Right lobe of liver (tissue), 6 donors: Measurements from ENCODE around the gene RELA. TPM values are rescaled to one million over a fixed set of nuclear protein-coding genes. Genes with fewer than 3 reads are reported as not detected.
A peak's percentile ranks its signal among the peaks of the same experiment; 100 is the strongest.

Source experiments
- ATAC-seq, 4 donors: fragments of 200-7000 bp; cut with Tn5 transposase; one replicate each; pipeline ENCODE4 v1.9.1; 2020; ENCODE audit warnings: mild to moderate bottlenecking in 4 of 4, moderate library complexity in 4 of 4
- DNase-seq, 3 donors: peaks; one replicate each; pipeline ENCODE4 v3.0.0-alpha.2; 2020
- H3K27ac ChIP-seq, 3 donors: fragments of 200-600 bp; one replicate each; pipeline ENCODE4 v1.8.0; 2022
- H3K27me3 ChIP-seq, 2 donors: fragments of 200-600 bp; one replicate each; pipeline ENCODE4 v1.8.0; 2022
- H3K36me3 ChIP-seq, 4 donors: fragments of 200-600 bp; sonication (generic) in 1 of 4; one replicate each; pipeline versions ENCODE4 v1.5.1 to v1.8.0; 2017 to 2022; ENCODE audit warnings: control low read depth in 1 of 4
- H3K4me1 ChIP-seq, 4 donors: fragments of 200-600 bp; sonication (generic) in 1 of 4; one replicate each; pipeline versions ENCODE4 v1.5.1 to v1.8.0; 2017 to 2022; ENCODE audit warnings: control low read depth in 1 of 4
- H3K4me3 ChIP-seq, 3 donors: fragments of 200-600 bp; one replicate each; pipeline ENCODE4 v1.8.0; 2022
- H3K9me3 ChIP-seq, 4 donors: fragments of 200-600 bp; sonication (generic) in 1 of 4; one replicate each; pipeline versions ENCODE4 v1.5.1 to v1.8.0; 2017 to 2022; ENCODE audit warnings: control low read depth in 1 of 4
- CTCF ChIP-seq, 4 donors: fragments of 200-600 bp in 3 of 4; fragments of 450-650 bp in 1 of 4; IDR thresholded peaks; one replicate each; pipeline versions ENCODE4 v1.5.1 to v1.8.0; 2016 to 2022; ENCODE audit warnings: antibody characterized with exemption in 4 of 4, mild to moderate bottlenecking in 2 of 4
- POLR2A ChIP-seq: fragments of 450-650 bp; IDR thresholded peaks from one replicate; pipeline ENCODE4 v1.6.1; 2017; ENCODE audit warnings: antibody characterized with exemption, mild to moderate bottlenecking
- WGBS: methylation state at CpG from one replicate; pipeline ENCODE4 v1.1.6; 2018; ENCODE audit warnings: low coverage, low lambda C conversion rate; ENCODE audit not compliant: insufficient coverage; ENCODE audit errors: missing lambda C conversion rate; 5-methylcytosine and 5-hydroxymethylcytosine counted together
- intact Hi-C, 2 donors: fragments of 100-400 bp; cut with DNase I; formaldehyde crosslinking; loops; one replicate each; pipeline versions ENCODE4 v1.11.2 to v1.14.1; 2022
- total RNA-seq, 6 experiments: library from RNA; depleted of rRNA in 2 of 6; stranded (reverse); fragments of >200 nt in 2 of 6; fragmentation: NEBNext Ultra II Directional in 3 of 6; extraction: Animal tissue kit (Norgen Biotek cat#: 25700) in 3 of 6; gene quantifications; one replicate each; pipeline versions ENCODE4 v1.1.0 to v1.2.4, GENCODE V29; 2016 to 2023
- donor health status: DM: no; HTN: yes; CAD: no.
- donor health status: DM: no; HTN: no; CAD: no.
- donor health status: DM: no; HTN: no; CAD: no.
- donor health status: DM: no; HTN: yes; CAD: no.
- donor health status: DM: no; HTN: yes; CAD: no.

Gene RELA
- total RNA-seq, 6 experiments from 2014 or later = 27.8 to 51.1 (median 41.9) TPM

- ATAC-seq (no peak), DNase-seq (no peak)
- Histone ChIP-seq H3K27me3 (no peaks in the 10 kb centered on the region), H3K9me3 (no peaks in the 10 kb centered on the region), H3K36me3 (peaks cover 0 to 56% (median 15%) of the 10 kb centered on the region in 4 donors), H3K27ac (no peak overlapping the region), H3K4me1 (peaks cover 0 to 10% (median 4%) of the 10 kb centered on the region in 4 donors), H3K4me3 (no peak overlapping the region)
- 100% methylated on average over 2 of the region's 14 CpGs for WGBS
- intact Hi-C loops = loop anchor here (10.0 kb wide), 3 partner anchors 75 to 195 kb away; no protein-coding TSS in a partner anchor
- no peak for TF ChIP-seq CTCF (IDR thresholded peaks at IDR 0.05)
Measured at GRCh38 chr11:65629579-65629978, 33.1 kb downstream of the RELA start.

GRCh38 chr11:65627202-65627601, 35.5 kb downstream of the RELA start:
- intact Hi-C loops = loop anchor here (10.0 kb wide), 3 partner anchors 78 to 198 kb away; no protein-coding TSS in a partner anchor
- DNase-seq (no peak), ATAC-seq (no peak)

GRCh38 chr11:65625628-65626342, 36.9 kb downstream of the RELA start:
- no peaks in the 10 kb centered on the region for H3K27me3 ChIP-seq
- TF ChIP-seq CTCF (IDR thresholded peaks at IDR 0.05) (peak; percentile 68 to 77 (median 70)), POLR2A (no peak)
- WGBS = 5% methylated on average over 3 of the region's 30 CpGs
- no peaks in the 10 kb centered on the region for H3K4me1 ChIP-seq
- DNase-seq = peak in 2 of 3 donors; percentile 63 to 76
- H3K36me3 ChIP-seq = peaks cover 0 to 62% (median 14%) of the 10 kb centered on the region in 4 donors
- no peak overlapping the region for H3K4me3 ChIP-seq
- H3K27ac ChIP-seq = no peak overlapping the region
- intact Hi-C loops = loop anchor here (10.0 kb wide), 3 partner anchors 79 to 199 kb away; no protein-coding TSS in a partner anchor
- ATAC-seq = peak; percentile 80 to 91 (median 87)
- H3K9me3 ChIP-seq = no peaks in the 10 kb centered on the region

More at GRCh38 chr11:65627202-65627601, 35.5 kb downstream of the RELA start:
- no peak overlapping the region for H3K4me3 ChIP-seq
- H3K27ac ChIP-seq = no peak overlapping the region
- peaks cover 0 to 64% (median 14%) of the 10 kb centered on the region in 4 donors for H3K36me3 ChIP-seq
- WGBS = 89% methylated on average over 4 of the region's 13 CpGs
- H3K4me1 ChIP-seq = no peaks in the 10 kb centered on the region
- H3K9me3 ChIP-seq = no peaks in the 10 kb centered on the region
- TF ChIP-seq CTCF (IDR thresholded peaks at IDR 0.05) (no peak), POLR2A (no peak)
- no peaks in the 10 kb centered on the region for H3K27me3 ChIP-seq

- WGBS = 73% methylated on average over 3 of the region's 30 CpGs
- no peak for ATAC-seq
- intact Hi-C loops = loop anchor here (10.0 kb wide), 3 partner anchors 80 to 200 kb away; no protein-coding TSS in a partner anchor
Measured at GRCh38 chr11:65624931-65625627, 37.6 kb downstream of the RELA start.

More at GRCh38 chr11:65624931-65625627, 37.6 kb downstream of the RELA start:
- H3K27ac ChIP-seq = no peak overlapping the region
- H3K9me3 ChIP-seq = no peaks in the 10 kb centered on the region
- no peaks in the 10 kb centered on the region for H3K27me3 ChIP-seq
- H3K36me3 ChIP-seq = peaks cover 0 to 59% (median 15%) of the 10 kb centered on the region in 4 donors
- DNase-seq = no peak
- no peak overlapping the region for H3K4me3 ChIP-seq
- TF ChIP-seq POLR2A (no peak), CTCF (IDR thresholded peaks at IDR 0.05) (no peak)
- no peaks in the 10 kb centered on the region for H3K4me1 ChIP-seq
